ENCODE measurements around the gene COG8. TPM values are rescaled to one million over a fixed set of nuclear protein-coding genes. Genes with fewer than 3 reads are reported as not detected.
"Not testable (repeated sequence)": the region's sequence is repeated elsewhere in the genome, so short reads cannot be mapped to it uniquely, and the experiment has no call there.

The COG8 gene
- total RNA-seq, 4 donors from 2014 or later = 62.2 to 77.5 (median 70.0) TPM

GRCh38 chr16:69364088-69364487 lies 24.7 kb upstream of the COG8 start:
- H3K27me3 ChIP-seq = no peaks in the 10 kb centered on the region
- no peak overlapping the region for H3K4me3 ChIP-seq
- 84 to 89% methylated on average over 2 of the region's 2 CpGs for WGBS, 2 donors
- no peak for DNase-seq (ENCODE audit: low spot score in 2 of 2)
- no peaks in the 10 kb centered on the region for H3K4me1 ChIP-seq
- TF ChIP-seq POLR2A (IDR thresholded peaks at IDR 0.05) (no peak), EP300 (IDR thresholded peaks at IDR 0.05) (no peak), CTCF (IDR thresholded peaks at IDR 0.05) (no peak)
- peaks cover 0 to 89% (median 18%) of the 10 kb centered on the region in 3 donors for H3K36me3 ChIP-seq
- no peaks in the 10 kb centered on the region for H3K9me3 ChIP-seq
- H3K27ac ChIP-seq = no peak overlapping the region

GRCh38 chr16:69363281-69363717 lies 23.9 kb upstream of the COG8 start:
- Histone ChIP-seq H3K4me1 (no peaks in the 10 kb centered on the region), H3K9me3 (no peaks in the 10 kb centered on the region), H3K4me3 (no peak overlapping the region), H3K36me3 (peaks cover 0 to 81% (median 16%) of the 10 kb centered on the region in 3 donors), H3K27ac (no peak overlapping the region), H3K27me3 (no peaks in the 10 kb centered on the region)
- no peak for TF ChIP-seq POLR2A (IDR thresholded peaks at IDR 0.05)
- TF ChIP-seq EP300 (IDR thresholded peaks at IDR 0.05) = no peak
- TF ChIP-seq CTCF (IDR thresholded peaks at IDR 0.05) = no peak
- 91% methylated on average over 5 of the region's 5 CpGs for WGBS, 2 donors
- DNase-seq (ENCODE audit: low spot score in 2 of 2) = no peak

GRCh38 chr16:69360070-69360469 lies 20.7 kb upstream of the COG8 start:
- H3K27ac ChIP-seq; H3K9me3 ChIP-seq; H3K4me1 ChIP-seq; H3K27me3 ChIP-seq; H3K4me3 ChIP-seq; DNase-seq (ENCODE audit: low spot score in 2 of 2): not testable (repeated sequence)
- WGBS, 2 donors = 95 to 96% methylated on average over 9 of the region's 9 CpGs
- peaks cover 0 to 75% (median 4%) of the 10 kb centered on the region in 3 donors for H3K36me3 ChIP-seq

GRCh38 chr16:69351309-69352027 lies 12.1 kb upstream of the COG8 start, which contains the start of gene TMED6:
TMED6 (minus strand) TSS chr16:69351786; CDS start chr16:69351753, 33 bp downstream.
- TF ChIP-seq EP300 (IDR thresholded peaks at IDR 0.05) = no peak
- TF ChIP-seq POLR2A (IDR thresholded peaks at IDR 0.05) = no peak
- no peak for TF ChIP-seq CTCF (IDR thresholded peaks at IDR 0.05)
- 67% methylated on average over 12 of the region's 12 CpGs for WGBS, 2 donors
- H3K4me1 ChIP-seq = no peaks in the 10 kb centered on the region

GRCh38 chr16:69350536-69351133 lies 11.3 kb upstream of the COG8 start:
- TF ChIP-seq EP300 (IDR thresholded peaks at IDR 0.05) = no peak
- TF ChIP-seq POLR2A (IDR thresholded peaks at IDR 0.05) = no peak
- no peak for TF ChIP-seq CTCF (IDR thresholded peaks at IDR 0.05)
- DNase-seq (ENCODE audit: low spot score in 2 of 2) = no peak
- Histone ChIP-seq H3K4me3 (no peak overlapping the region), H3K9me3 (no peaks in the 10 kb centered on the region), H3K36me3 (peaks cover 0 to 65% (median 0%) of the 10 kb centered on the region in 3 donors), H3K4me1 (no peaks in the 10 kb centered on the region), H3K27me3 (no peaks in the 10 kb centered on the region), H3K27ac (no peak overlapping the region)
- 79 to 81% methylated on average over 6 of the region's 6 CpGs for WGBS, 2 donors

More at GRCh38 chr16:69351309-69352027, 12.1 kb upstream of the COG8 start, which contains the start of gene TMED6:
- Histone ChIP-seq H3K36me3 (peaks cover 0 to 73% (median 4%) of the 10 kb centered on the region in 3 donors), H3K9me3 (no peaks in the 10 kb centered on the region), H3K27me3 (no peaks in the 10 kb centered on the region), H3K27ac (no peak within 1 kb of the TSS), H3K4me3 (no peak within 1 kb of the TSS)
- DNase-seq (ENCODE audit: low spot score in 2 of 2) = no peak
